ENCODE results near the gene RBM7. TPM values are rescaled to one million over a fixed set of nuclear protein-coding genes. Genes with fewer than 3 reads are reported as not detected.
A peak's percentile ranks its signal among the peaks of the same experiment; 100 is the strongest.

Gene RBM7
- total and polyA plus RNA-seq, 2 donors (not counting 3 experiments of a cell fraction or from before 2014, with no cell fraction given), result 16.4 to 38.4 TPM

DNA sequence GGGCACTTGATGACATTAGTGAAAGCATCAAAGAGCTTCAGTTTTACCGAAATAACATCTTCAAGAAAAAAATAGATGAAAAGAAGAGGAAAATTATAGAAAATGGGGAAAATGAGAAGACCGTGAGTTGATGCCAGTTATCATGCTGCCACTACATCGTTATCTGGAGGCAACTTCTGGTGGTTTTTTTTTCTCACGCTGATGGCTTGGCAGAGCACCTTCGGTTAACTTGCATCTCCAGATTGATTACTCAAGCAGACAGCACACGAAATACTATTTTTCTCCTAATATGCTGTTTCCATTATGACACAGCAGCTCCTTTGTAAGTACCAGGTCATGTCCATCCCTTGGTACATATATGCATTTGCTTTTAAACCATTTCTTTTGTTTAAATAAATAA is 49.4 kb downstream of the RBM7 start:
- no peak for FAIRE-seq
- POLR2A ChIA-PET, result no interaction called here

More for the DNA sequence above, 49.4 kb downstream of the RBM7 start:
- Histone ChIP-seq H3K79me2 (ENCODE audit: control insufficient read depth, insufficient read depth, low read length) (peaks cover 30% of the 10 kb centered on the region), H3K9me3 (replicated peaks; ENCODE audit: control insufficient read depth, insufficient read depth, low read length) (no peaks in the 10 kb centered on the region), H3K4me2 (ENCODE audit: insufficient read depth, low read length) (no peak overlapping the region), H3K4me3 (replicated peaks in 1 of 3; ENCODE audit: insufficient read depth in 1 of 3, low read depth in 1 of 3, low read length in 3 of 3) (no peak overlapping the region), H3K4me1 (ENCODE audit: control insufficient read depth, extremely low read depth, insufficient read depth, low read length) (no peaks in the 10 kb centered on the region), H3K27ac (ENCODE audit: insufficient read depth, low read depth, low read length) (no peak overlapping the region), H2AFZ (ENCODE audit: low read depth, low read length) (no peak overlapping the region), H3K27me3 (ENCODE audit: control insufficient read depth in 2 of 2, insufficient read depth in 2 of 2, low read length in 2 of 2) (no peaks in the 10 kb centered on the region), H3K9me1 (replicated peaks; ENCODE audit: control insufficient read depth, extremely low read depth, insufficient read depth, low read length) (no peaks in the 10 kb centered on the region), H4K20me1 (replicated peaks; ENCODE audit: control insufficient read depth, extremely low read depth, insufficient read depth, low read length) (no peaks in the 10 kb centered on the region), H3K9ac (replicated peaks; ENCODE audit: extremely low read depth, insufficient read depth, low read length) (no peak overlapping the region), H3K36me3 (ENCODE audit: control insufficient read depth in 2 of 2, extremely low read depth in 1 of 2, insufficient read depth in 2 of 2, low read length in 2 of 2) (peaks cover 12 to 22% of the 10 kb centered on the region in 2 experiments)
- dilution Hi-C loops (cut with MboI; ENCODE audit: extremely low pct_ligation_motif_present, low sequenced_read_pairs) (no loop called here), intact Hi-C loops (cut with micrococcal nuclease) (no loop called here)
- TF ChIP-seq MYC (IDR thresholded peaks at IDR 0.05; ENCODE audit: low read depth, low read length), result no peak
- no peak for TF ChIP-seq EZH2 (IDR thresholded peaks at IDR 0.05; ENCODE audit: borderline replicate concordance, low read depth, low read length, severe bottlenecking)
- TF ChIP-seq, protein P1, sequence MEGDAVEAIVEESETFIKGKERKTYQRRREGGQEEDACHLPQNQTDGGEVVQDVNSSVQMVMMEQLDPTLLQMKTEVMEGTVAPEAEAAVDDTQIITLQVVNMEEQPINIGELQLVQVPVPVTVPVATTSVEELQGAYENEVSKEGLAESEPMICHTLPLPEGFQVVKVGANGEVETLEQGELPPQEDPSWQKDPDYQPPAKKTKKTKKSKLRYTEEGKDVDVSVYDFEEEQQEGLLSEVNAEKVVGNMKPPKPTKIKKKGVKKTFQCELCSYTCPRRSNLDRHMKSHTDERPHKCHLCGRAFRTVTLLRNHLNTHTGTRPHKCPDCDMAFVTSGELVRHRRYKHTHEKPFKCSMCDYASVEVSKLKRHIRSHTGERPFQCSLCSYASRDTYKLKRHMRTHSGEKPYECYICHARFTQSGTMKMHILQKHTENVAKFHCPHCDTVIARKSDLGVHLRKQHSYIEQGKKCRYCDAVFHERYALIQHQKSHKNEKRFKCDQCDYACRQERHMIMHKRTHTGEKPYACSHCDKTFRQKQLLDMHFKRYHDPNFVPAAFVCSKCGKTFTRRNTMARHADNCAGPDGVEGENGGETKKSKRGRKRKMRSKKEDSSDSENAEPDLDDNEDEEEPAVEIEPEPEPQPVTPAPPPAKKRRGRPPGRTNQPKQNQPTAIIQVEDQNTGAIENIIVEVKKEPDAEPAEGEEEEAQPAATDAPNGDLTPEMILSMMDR (IDR thresholded peaks at IDR 0.05; ENCODE audit: extremely low read depth in 1 of 2, insufficient read depth in 1 of 2, low read depth in 1 of 2, low read length in 2 of 2), result no peak
- TF ChIP-seq, protein P2, sequence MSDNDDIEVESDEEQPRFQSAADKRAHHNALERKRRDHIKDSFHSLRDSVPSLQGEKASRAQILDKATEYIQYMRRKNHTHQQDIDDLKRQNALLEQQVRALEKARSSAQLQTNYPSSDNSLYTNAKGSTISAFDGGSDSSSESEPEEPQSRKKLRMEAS (IDR thresholded peaks at IDR 0.05; ENCODE audit: insufficient read depth, insufficient read length), result no peak
- TF ChIP-seq JUN (IDR thresholded peaks at IDR 0.05; ENCODE audit: borderline replicate concordance, insufficient read depth, insufficient read length, low read depth), result no peak
- no peak for TF ChIP-seq GATA2 (IDR thresholded peaks at IDR 0.05; ENCODE audit: insufficient read depth, insufficient read length, low read depth, low read length)
- no peak for TF ChIP-seq FOS (IDR thresholded peaks at IDR 0.05; ENCODE audit: borderline replicate concordance, insufficient read depth, low read length)
- no peak for TF ChIP-seq POLR2A (IDR thresholded peaks at IDR 0.05; ENCODE audit: low read depth, low read length)
- TF ChIP-seq POLR2AphosphoS5 (IDR thresholded peaks at IDR 0.05; ENCODE audit: insufficient read depth, low read depth, low read length), result no peak
- BruUV-seq (replicated peaks), result no TSS peak
- peak; percentile 8 for DNase-seq (ENCODE audit: low read depth, low spot score)
- CTCF ChIA-PET, result interaction anchor here (0.8 to 1.3 kb wide), 3 partner anchors 9 to 109 kb away, joined by 3 to 4 read pairs (median 3); no protein-coding TSS in a partner anchor
